Peyer's patch (tissue), 4 donors: Measurements from ENCODE around the gene SPATA4. TPM values are rescaled to one million over a fixed set of nuclear protein-coding genes. Genes with fewer than 3 reads are reported as not detected.

Experiments
- DNase-seq, 3 donors: peaks; one replicate each; pipeline ENCODE4 v3.0.0-alpha.2; 2017 to 2019
- H3K27ac ChIP-seq, 4 donors: fragments of 200-600 bp; sonication (generic); one replicate each; pipeline ENCODE4 v1.5.1; 2016 to 2019
- H3K27me3 ChIP-seq, 2 donors: fragments of 200-600 bp; sonication (generic); one replicate each; pipeline ENCODE4 v1.5.1; 2019
- H3K36me3 ChIP-seq, 3 donors: fragments of 200-600 bp; sonication (generic); one replicate each; pipeline ENCODE4 v1.5.1; 2016 to 2019
- H3K4me1 ChIP-seq, 4 donors: fragments of 200-600 bp; sonication (generic); one replicate each; pipeline ENCODE4 v1.5.1; 2016 to 2019
- H3K4me3 ChIP-seq, 4 donors: fragments of 200-600 bp; sonication (generic); 1 replicate in 3 of 4; 2 replicates in 1 of 4; pipeline ENCODE4 v1.5.1; 2016 to 2019; ENCODE audit warnings: mild to moderate bottlenecking in 1 of 4
- H3K9me3 ChIP-seq, 4 donors: fragments of 200-600 bp; sonication (generic); one replicate each; pipeline ENCODE4 v1.5.1; 2016 to 2019; ENCODE audit warnings: mild to moderate bottlenecking in 1 of 4
- CTCF ChIP-seq, 6 experiments: fragments of 450-650 bp in 4 of 6; fragments of 200-600 bp in 2 of 6; sonication (generic) in 1 of 6; IDR thresholded peaks; one replicate each; pipeline ENCODE4 v1.5.1; 2017 to 2019; ENCODE audit warnings: antibody characterized with exemption in 6 of 6, mild to moderate bottlenecking in 3 of 6, moderate library complexity in 1 of 6
- POLR2A ChIP-seq, 2 donors: fragments of 450-650 bp; IDR thresholded peaks; one replicate each; pipeline ENCODE4 v1.5.1; 2017; ENCODE audit warnings: antibody characterized with exemption in 2 of 2, mild to moderate bottlenecking in 2 of 2, moderate library complexity in 2 of 2
- total RNA-seq, 4 donors: library from RNA; depleted of rRNA; stranded (reverse); fragments of >200 nt; gene quantifications; one replicate each; pipeline ENCODE4 v1.1.0, GENCODE V29; 2016

SPATA4 gene
- total RNA-seq, 4 donors from 2014 or later: not detected

GRCh38 chr4:176188654-176189053 lies 6.7 kb downstream of the SPATA4 start:
- no peaks in the 10 kb centered on the region for H3K9me3 ChIP-seq
- no peaks in the 10 kb centered on the region for H3K27me3 ChIP-seq
- no peak overlapping the region for H3K4me3 ChIP-seq
- TF ChIP-seq POLR2A (IDR thresholded peaks at IDR 0.05) (no peak), CTCF (IDR thresholded peaks at IDR 0.05) (no peak)
- no peaks in the 10 kb centered on the region for H3K4me1 ChIP-seq
- no peak overlapping the region for H3K27ac ChIP-seq
- H3K36me3 ChIP-seq: no peaks in the 10 kb centered on the region
- DNase-seq: no peak

- DNase-seq: no peak
Observed at GRCh38 chr4:176187624-176188023, 7.8 kb downstream of the SPATA4 start.

GRCh38 chr4:176186671-176187395 lies 8.6 kb downstream of the SPATA4 start:
- Histone ChIP-seq H3K27me3 (no peaks in the 10 kb centered on the region), H3K9me3 (no peaks in the 10 kb centered on the region), H3K4me3 (no peak overlapping the region), H3K4me1 (no peaks in the 10 kb centered on the region), H3K36me3 (no peaks in the 10 kb centered on the region), H3K27ac (no peak overlapping the region)
- TF ChIP-seq CTCF (IDR thresholded peaks at IDR 0.05) (no peak), POLR2A (IDR thresholded peaks at IDR 0.05) (no peak)
- no peak for DNase-seq

More at GRCh38 chr4:176187624-176188023, 7.8 kb downstream of the SPATA4 start:
- TF ChIP-seq CTCF (IDR thresholded peaks at IDR 0.05): no peak
- TF ChIP-seq POLR2A (IDR thresholded peaks at IDR 0.05): no peak
- no peak overlapping the region for H3K4me3 ChIP-seq
- no peaks in the 10 kb centered on the region for H3K4me1 ChIP-seq
- no peaks in the 10 kb centered on the region for H3K36me3 ChIP-seq
- no peaks in the 10 kb centered on the region for H3K9me3 ChIP-seq
- no peak overlapping the region for H3K27ac ChIP-seq
- no peaks in the 10 kb centered on the region for H3K27me3 ChIP-seq

GRCh38 chr4:176186067-176186466 lies 9.3 kb downstream of the SPATA4 start:
- no peak for TF ChIP-seq CTCF (IDR thresholded peaks at IDR 0.05)
- no peak for TF ChIP-seq POLR2A (IDR thresholded peaks at IDR 0.05)
- Histone ChIP-seq H3K4me1 (no peaks in the 10 kb centered on the region), H3K27me3 (no peaks in the 10 kb centered on the region), H3K27ac (no peak overlapping the region), H3K4me3 (no peak overlapping the region), H3K36me3 (no peaks in the 10 kb centered on the region), H3K9me3 (no peaks in the 10 kb centered on the region)
- DNase-seq: no peak

GRCh38 chr4:176185051-176185450 lies 10.3 kb downstream of the SPATA4 start:
- no peak for DNase-seq
- H3K9me3 ChIP-seq: no peaks in the 10 kb centered on the region
- H3K27me3 ChIP-seq: no peaks in the 10 kb centered on the region
- H3K4me3 ChIP-seq: no peak overlapping the region
- no peak overlapping the region for H3K27ac ChIP-seq
- H3K4me1 ChIP-seq: no peaks in the 10 kb centered on the region
- TF ChIP-seq POLR2A (IDR thresholded peaks at IDR 0.05) (no peak), CTCF (IDR thresholded peaks at IDR 0.05) (no peak)
- H3K36me3 ChIP-seq: no peaks in the 10 kb centered on the region
